D341Med (cell line): ENCODE data around the gene RAP1GAP2.
"Not testable (repeated sequence)": the region's sequence is repeated elsewhere in the genome, so short reads cannot be mapped to it uniquely, and the experiment has no call there.

ENCODE experiments used
- DNase-seq: peaks from one replicate; pipeline ENCODE4 v3.0.0; 2012; ENCODE audit warnings: low spot score

Gene RAP1GAP2

GRCh38 chr17:2996810-2997670 is 200.8 kb downstream of the RAP1GAP2 start:
- DNase-seq = no peak

DNA sequence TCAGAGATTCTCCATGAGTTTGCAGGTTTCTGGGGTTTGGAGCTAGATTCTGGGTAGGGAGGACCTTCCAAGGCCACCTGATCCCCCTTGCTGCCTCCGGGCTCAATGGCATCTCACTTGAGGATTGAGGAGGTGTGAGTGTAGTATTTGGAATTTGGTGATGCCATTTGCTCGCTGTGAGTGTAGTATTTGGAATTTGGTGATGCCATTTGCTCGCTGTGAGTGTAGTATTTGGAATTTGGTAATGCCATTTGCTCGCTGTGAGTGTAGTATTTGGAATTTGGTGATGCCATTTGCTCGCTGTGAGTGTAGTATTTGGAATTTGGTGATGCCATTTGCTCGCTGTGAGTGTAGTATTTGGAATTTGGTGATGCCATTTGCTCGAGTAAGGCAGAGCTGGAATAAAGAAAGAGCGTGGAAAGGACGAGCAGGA is 202.2 kb downstream of the RAP1GAP2 start:
- not testable (repeated sequence) for DNase-seq

GRCh38 chr17:3002538-3003295 is 206.5 kb downstream of the RAP1GAP2 start:
- no peak for DNase-seq

DNA sequence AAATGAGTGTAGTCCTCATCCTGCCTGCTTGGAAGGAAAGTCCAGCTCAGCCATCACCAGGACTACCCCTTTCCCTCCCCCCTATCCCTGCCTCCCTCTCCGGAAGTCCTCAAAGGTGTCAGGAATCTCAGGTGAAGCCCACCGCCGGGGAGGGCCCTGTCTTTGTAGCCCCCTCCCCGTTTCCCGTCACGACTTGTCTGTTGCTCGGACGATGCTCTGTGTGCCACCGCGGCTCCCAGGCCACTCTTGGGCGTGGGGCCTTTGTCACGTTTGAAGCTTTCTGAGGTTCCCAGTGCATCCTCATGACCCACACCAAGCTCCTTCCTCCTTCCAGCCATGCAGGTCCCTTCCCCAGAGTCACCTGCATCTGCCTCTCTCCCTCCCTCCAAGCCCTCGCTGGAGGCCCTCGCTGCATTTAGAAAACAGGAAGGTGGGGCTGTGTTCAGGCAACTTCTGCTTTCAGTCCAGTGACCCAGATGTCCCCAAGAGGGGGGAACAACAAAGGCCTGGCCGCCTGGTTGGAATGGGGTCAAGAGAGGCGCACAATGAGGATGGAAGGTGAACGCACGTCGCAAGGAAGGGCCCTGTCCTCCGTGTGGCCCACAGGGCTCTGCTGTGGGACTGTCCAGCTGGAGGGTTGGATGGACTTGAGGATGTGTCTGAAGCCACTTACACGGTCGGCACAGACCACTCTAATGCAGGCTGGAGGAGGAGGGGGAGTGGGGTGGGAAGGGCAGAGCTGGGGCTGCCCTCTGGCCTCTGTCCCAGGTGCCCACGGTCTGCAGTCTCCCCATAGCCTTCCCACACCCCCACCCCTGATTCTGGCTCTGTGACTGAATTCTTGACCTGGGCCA is 207.3 kb downstream of the RAP1GAP2 start:
- no peak for DNase-seq

DNA sequence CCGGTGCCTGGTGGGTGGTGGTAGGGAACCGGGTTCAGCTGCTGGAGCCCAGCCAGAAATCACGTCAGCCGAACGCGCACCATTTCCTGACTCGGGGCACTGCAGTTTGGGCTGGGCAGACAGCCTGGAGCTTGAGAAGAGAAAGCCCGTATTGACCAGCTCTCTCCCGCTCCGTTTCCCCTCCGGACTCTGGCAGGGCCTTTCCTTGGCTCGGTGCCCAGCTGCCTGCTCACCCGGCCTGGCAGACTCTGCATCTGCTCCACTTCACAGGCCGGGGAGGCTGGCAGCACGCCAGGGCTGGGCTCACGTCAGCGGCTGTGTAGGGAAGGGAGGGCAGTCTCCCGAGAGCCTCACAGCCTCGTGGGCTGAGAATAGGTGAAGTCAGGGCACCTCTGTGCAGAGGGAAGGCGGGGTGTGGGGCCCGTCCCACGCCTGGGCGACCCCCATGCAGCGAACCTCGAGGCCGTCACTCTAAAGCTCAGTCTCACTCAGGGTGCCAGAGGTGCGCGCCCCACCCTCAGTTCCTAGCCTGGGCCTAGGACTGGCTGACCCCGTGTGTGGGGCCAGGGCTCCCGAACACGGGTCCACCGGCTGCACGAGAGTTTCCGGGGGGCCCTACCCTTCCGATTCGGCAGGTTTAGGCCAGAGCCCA is 208.0 kb downstream of the RAP1GAP2 start:
- peak; percentile 89 for DNase-seq

DNA sequence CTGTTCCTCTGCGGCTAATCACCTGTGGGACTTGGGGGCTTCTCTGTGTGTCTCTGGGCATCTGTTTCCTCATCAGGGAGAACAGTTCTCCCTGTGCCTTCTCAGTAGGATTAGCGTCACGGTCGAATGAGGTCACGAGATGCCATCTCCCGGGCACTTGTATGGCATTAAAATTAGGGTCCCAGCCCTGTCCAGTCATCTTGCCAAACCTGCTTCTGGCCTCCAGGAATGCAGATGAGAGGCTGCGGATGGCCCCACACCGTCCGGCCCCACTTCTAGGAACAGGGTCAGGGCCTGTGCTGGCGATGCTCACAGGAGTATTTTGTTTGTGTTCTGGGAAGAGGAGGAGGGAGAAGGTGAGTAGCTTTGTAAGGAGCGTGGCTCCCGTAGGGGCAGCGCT is 208.7 kb downstream of the RAP1GAP2 start:
- DNase-seq = peak; percentile 64

DNA sequence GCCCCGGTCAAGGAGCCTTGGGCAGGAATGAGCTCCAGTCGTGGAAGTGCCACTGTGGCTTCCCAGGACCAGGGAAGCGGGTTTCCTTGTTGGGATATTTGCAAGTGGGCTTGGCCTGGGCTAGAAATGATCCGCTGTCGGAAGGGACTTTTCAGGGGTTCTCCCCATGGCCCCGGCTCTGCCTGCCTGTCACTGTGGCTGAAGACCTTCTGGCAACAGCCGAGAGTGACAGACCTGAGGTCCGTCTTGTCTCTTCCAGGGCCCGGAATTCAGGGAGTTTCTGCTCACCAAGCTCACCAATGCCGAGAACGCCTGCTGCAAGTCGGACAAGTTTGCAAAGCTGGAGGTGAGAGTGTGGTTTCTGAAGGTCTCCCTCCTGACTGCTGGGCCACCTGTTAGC is 209.5 kb downstream of the RAP1GAP2 start:
- DNase-seq = no peak

DNA sequence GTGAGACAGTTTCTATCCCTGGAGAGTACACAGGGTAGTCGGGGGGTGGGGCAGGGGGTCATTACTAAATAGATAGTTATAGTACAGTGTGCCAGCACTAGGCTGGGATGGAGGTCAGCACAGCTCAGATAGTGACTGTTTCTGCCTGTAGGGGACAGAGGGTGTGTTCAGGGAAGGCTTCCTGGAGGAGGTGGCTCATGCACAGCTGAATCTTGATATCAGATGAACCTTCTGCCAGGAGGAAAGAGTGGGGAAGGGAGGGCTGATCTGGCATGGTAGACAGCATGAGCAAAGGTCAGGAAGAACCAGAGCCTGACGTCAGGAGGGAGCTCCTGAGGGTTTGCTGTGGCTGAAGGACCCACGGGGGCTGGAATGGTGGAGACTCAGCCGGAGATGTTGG is 210.6 kb downstream of the RAP1GAP2 start:
- no peak for DNase-seq

DNA sequence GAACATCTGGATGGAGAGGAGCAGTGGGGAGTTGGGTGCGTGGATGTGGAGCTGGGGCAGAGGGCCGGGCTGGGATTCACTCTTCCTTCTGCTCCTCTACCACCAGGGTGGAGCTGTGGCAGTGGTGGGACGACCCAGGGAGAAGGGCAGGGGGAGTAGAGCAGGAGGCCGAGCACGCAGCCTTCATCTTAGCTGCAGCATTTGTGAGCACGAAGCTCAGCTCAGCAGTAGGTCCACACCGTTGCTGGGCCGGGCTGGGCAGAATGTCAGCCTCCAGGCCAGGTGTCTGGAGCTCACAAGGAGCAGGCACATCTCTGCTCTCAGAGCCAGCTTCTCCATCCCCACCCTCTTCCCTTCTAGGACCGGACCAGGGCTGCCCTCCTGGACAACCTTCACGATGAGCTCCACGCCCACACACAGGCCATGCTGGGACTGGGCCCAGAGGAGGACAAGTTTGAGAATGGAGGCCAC is 211.4 kb downstream of the RAP1GAP2 start:
- no peak for DNase-seq

DNA sequence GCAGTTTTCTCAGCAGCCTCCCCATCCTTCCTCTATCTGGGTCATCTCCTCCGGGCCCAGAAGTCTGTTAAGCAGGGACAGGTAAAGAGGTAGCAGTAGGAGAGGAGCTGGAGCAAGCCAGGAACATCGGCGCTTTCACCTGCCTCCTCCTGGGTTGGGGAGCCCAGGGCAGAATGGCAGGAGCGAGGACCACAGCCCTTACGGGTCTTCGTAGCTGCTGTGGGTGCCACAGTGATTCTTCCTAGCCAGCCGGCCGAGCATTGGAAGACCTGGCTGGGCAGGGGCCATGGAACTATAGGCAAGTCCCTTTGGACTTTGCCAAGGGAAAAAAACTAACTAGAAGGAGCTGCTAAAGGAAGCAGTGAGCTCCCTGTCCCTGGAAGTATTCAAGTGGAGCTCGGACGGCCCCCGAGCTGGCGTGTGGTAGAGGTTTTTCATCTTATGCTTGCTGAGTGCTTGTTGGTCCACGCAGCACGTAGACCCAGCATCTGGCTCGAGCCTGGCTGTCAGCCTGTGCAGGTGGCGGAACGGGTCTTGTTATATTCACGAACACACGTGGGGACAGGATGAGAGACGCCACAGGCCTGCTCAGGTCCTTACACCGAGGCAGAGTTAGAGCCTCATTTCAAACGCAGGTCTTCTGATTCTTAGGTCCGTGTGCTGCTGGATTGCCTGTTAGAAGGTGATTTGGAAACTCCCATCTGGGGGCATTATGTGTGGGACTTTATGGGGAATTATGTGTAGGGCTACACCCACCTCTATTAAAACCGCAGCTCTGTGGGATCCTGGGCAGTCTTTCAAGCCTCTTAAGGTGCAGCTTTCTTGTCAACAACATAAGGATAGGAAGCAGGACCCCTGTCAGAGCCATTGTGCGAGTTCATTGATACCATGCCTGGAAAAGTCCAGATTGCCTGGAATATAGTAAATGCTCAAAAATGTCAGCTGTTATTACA is 212.4 kb downstream of the RAP1GAP2 start:
- no peak for DNase-seq

GRCh38 chr17:3009411-3009920 is 213.2 kb downstream of the RAP1GAP2 start:
- no peak for DNase-seq

- no peak for DNase-seq
These were observed 215.7 kb downstream of the RAP1GAP2 start for GRCh38 chr17:3011891-3012290.

DNA sequence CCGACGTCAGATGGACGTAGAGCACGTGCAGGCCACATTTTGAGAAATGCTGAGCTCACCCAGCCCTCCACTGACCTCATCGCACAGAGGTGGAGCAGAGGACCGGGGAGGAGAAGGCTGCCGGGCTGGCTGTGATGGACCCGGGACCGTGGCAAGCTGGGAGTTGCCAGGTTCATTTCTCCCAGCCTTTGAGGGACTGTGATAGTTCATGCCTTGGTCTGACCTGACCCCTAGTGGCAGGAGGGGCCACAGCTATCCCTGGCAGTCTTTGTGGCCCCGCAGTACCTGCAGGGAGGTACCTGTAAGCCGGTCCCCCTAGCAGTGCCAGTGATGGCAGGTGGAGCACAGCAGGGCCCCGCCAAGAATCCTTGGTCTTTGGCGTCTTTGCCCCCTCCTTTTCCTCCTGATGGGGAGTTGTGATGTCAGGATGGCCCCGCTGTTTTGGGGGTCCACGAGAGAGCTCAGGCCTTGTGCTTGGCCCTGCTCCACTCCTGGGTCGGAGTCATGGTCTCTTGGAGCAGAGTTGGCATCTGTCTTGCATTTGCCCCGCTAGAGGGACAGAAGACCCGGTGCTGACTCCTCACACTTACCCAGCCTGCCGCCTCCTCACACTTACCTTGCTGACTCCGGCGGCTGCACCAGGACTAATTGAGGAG is 216.8 kb downstream of the RAP1GAP2 start:
- peak; percentile 70 for DNase-seq

GRCh38 chr17:3015890-3016289 is 219.7 kb downstream of the RAP1GAP2 start:
- no peak for DNase-seq

- DNase-seq = no peak
These were observed 221.7 kb downstream of the RAP1GAP2 start for GRCh38 chr17:3017936-3018335.

DNA sequence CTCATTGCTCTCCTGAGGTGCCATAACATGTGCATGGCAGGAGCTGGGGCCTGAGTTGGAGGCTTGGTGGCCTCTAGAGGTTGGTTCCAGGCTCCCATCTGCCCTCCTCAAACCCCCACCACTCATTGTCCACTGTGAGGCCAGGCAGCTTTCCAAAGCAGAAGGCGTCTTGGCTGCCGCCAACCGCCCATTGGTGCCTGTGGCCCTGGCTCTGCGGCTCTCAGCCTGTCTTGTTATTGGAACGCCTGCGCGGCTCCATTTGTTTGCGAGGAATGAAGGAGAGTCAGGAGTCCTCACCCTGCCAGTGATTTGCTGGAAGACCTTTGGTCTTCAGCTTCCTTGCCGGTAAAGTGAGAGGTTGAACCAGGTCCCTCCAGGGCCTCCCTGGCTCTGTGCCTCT is 223.5 kb downstream of the RAP1GAP2 start:
- DNase-seq = no peak

GRCh38 chr17:3020381-3020780 is 224.1 kb downstream of the RAP1GAP2 start:
- no peak for DNase-seq

GRCh38 chr17:3022197-3022596 is 226.0 kb downstream of the RAP1GAP2 start:
- DNase-seq = no peak

- DNase-seq = no peak
These were observed 228.1 kb downstream of the RAP1GAP2 start for GRCh38 chr17:3024346-3024745.
